Nephron progenitor cell (in vitro differentiated cells): ENCODE data around the gene EPHA10.

ENCODE experiments used
- DNase-seq: peaks from one replicate; pipeline ENCODE4 v3.0.0; 2021
- H3K27ac Mint-ChIP-seq: 2 replicates; pipeline ENCODE4 v1.8.0; 2021; ENCODE audit warnings: mild to moderate bottlenecking, moderate library complexity, mixed read lengths
- H3K27me3 Mint-ChIP-seq: 2 replicates; pipeline ENCODE4 v1.8.0; 2021; ENCODE audit warnings: mild to moderate bottlenecking, low read depth, mixed read lengths; ENCODE audit not compliant: poor library complexity
- H3K36me3 Mint-ChIP-seq: 2 replicates; pipeline ENCODE4 v1.8.0; 2021; ENCODE audit warnings: low read depth, mixed read lengths
- H3K4me1 Mint-ChIP-seq: 2 replicates; pipeline ENCODE4 v1.8.0; 2021; ENCODE audit warnings: mixed read lengths
- H3K4me3 Mint-ChIP-seq: 2 replicates; pipeline ENCODE4 v1.8.0; 2021; ENCODE audit warnings: mild to moderate bottlenecking, moderate library complexity, mixed read lengths
- H3K9me3 Mint-ChIP-seq: 2 replicates; pipeline ENCODE4 v1.8.0; 2021; ENCODE audit warnings: mild to moderate bottlenecking, moderate library complexity, mixed read lengths
- CTCF ChIP-seq: fragments of 200-600 bp; sonication (generic); IDR thresholded peaks from 2 replicates; pipeline ENCODE4 v1.5.0; 2021; ENCODE audit warnings: antibody characterized with exemption

EPHA10 gene

GRCh38 chr1:37666241-37666867 is 98.6 kb downstream of the EPHA10 start:
- peaks cover 34% of the 10 kb centered on the region for H3K27me3 Mint-ChIP-seq
- H3K4me1 Mint-ChIP-seq, result peaks cover 5% of the 10 kb centered on the region
- no peaks in the 10 kb centered on the region for H3K36me3 Mint-ChIP-seq
- no peak for DNase-seq
- no peak overlapping the region for H3K4me3 Mint-ChIP-seq
- no peaks in the 10 kb centered on the region for H3K9me3 Mint-ChIP-seq
- H3K27ac Mint-ChIP-seq, result no peak overlapping the region
- TF ChIP-seq CTCF, result no peak
